Bronchial epithelial cell (primary cell): Measurements from ENCODE around the gene ARID4A. TPM values are rescaled to one million over a fixed set of nuclear protein-coding genes. Genes with fewer than 3 reads are reported as not detected.
"Not testable (repeated sequence)": the region's sequence is repeated elsewhere in the genome, so short reads cannot be mapped to it uniquely, and the experiment has no call there.

Experiments used
- DNase-seq: peaks from one replicate; pipeline ENCODE4 v3.0.0-alpha.2; 2010; ENCODE audit warnings: low read depth
- FAIRE-seq: peaks from 2 replicates; lab custom pipeline; 2011; peaks lifted over from hg19 to GRCh38; lab: Jason Lieb, UNC
- H3K27me3 ChIP-seq: 2 replicates; pipeline ENCODE4 v1.5.1; 2011; ENCODE audit warnings: low read length; ENCODE audit not compliant: control insufficient read depth, insufficient read depth
- H3K36me3 ChIP-seq: 2 replicates; pipeline ENCODE4 v1.5.1; 2011; ENCODE audit warnings: low read length; ENCODE audit not compliant: control insufficient read depth, insufficient read depth
- H3K4me3 ChIP-seq: 2 replicates; pipeline ENCODE4 v1.5.1; 2011; ENCODE audit warnings: mild to moderate bottlenecking, low read depth, low read length, control low read depth
- CTCF ChIP-seq: IDR thresholded peaks from 2 replicates; pipeline ENCODE4 v1.5.1; 2011; ENCODE audit warnings: mild to moderate bottlenecking, moderate library complexity, low read length, control low read depth, inconsistent platforms; ENCODE audit not compliant: insufficient read depth, severe bottlenecking
- total RNA-seq: library from RNA; depleted of rRNA; stranded (reverse); fragments of >200 nt; gene quantifications from 2 replicates; pipeline ENCODE4 v1.2.1, GENCODE V29; 2014

The ARID4A gene
- total RNA-seq, 1 donor from 2014 or later, result 4.5 TPM

- TF ChIP-seq CTCF, result no peak
- no peak for DNase-seq
- Histone ChIP-seq H3K27me3 (no peaks in the 10 kb centered on the region), H3K4me3 (no peak overlapping the region), H3K36me3 (peaks cover 3% of the 10 kb centered on the region)
- no peak for FAIRE-seq
These were observed 117.5 kb downstream of the ARID4A start for GRCh38 chr14:58415636-58416547.

- DNase-seq, H3K4me3 ChIP-seq, H3K27me3 ChIP-seq, FAIRE-seq, H3K36me3 ChIP-seq: not testable (repeated sequence)
These were observed 118.6 kb downstream of the ARID4A start for GRCh38 chr14:58416934-58417333.

Other genes with a start within 250 kb of the ARID4A start
- under 0.01 and 0.51 TPM in 2 replicates for gene ARMH4, start 146.3 kb upstream of the ARID4A start, total RNA-seq
- gene ACTR10, start 98.4 kb upstream of the ARID4A start, total RNA-seq, result 31.6 and 36.9 TPM in 2 replicates
- 76.1 and 90.9 TPM in 2 replicates for gene PSMA3, start 53.7 kb upstream of the ARID4A start, total RNA-seq
- gene TOMM20L, start 97.4 kb downstream of the ARID4A start, total RNA-seq, result not detected in 2 replicates
- 15.5 and 18.3 TPM in 2 replicates for gene TIMM9, start 129.0 kb downstream of the ARID4A start, total RNA-seq
- 6.0 and 8.7 TPM in 2 replicates for gene KIAA0586, start 129.2 kb downstream of the ARID4A start, total RNA-seq